ENCODE data around the gene TRMT1. TPM values are rescaled to one million over a fixed set of nuclear protein-coding genes. Genes with fewer than 3 reads are reported as not detected.

The TRMT1 gene
- total and polyA plus RNA-seq, 2 of the 8 experiments (the other 6 are each of a cell fraction or from before 2014, with no cell fraction given) = 77.4 to 99.3 TPM

DNA sequence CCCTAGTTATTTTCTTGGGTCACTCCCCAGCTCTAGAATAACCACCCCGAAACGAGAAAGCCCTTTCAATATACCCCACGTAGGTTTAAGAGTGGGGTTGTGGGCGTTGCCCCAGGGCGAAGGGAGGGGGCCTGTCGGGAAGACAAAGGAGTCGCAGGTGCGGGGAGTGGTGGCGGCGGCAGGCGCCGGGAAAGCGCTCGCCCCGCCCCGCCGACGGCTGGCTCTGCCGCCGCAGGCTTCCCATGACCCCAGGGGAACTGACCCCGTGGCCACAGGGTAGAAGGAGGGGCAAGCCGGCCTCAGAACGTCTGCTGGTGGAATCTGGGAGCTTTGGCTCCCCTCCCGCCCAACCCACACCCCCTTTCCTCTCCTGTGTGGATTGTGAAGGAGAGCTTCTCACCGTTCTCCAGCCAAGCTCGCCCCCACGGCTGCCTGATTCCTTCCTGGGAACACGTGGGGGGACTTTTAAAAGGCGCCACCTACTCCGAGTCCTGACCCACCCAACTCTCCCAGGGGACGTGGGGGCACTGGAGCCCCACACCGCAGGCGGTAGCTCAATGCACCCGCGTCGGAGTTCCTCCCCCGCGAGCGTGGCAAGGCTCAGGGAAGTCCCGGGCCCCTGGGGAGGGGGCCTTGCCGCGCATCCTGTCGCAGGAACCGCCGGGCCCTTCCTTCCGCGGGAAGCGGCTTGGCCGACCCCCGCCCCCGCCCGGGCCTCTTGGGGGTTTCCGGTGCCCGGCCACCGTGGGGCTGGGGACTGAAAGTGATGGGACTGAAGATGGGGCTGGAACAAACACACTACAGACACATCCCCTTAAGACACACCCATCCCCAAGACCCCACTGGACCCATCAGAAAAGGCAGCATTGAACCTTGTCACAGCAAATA is 39.2 kb upstream of the TRMT1 start (continued):
- TF ChIP-seq, protein P1, sequence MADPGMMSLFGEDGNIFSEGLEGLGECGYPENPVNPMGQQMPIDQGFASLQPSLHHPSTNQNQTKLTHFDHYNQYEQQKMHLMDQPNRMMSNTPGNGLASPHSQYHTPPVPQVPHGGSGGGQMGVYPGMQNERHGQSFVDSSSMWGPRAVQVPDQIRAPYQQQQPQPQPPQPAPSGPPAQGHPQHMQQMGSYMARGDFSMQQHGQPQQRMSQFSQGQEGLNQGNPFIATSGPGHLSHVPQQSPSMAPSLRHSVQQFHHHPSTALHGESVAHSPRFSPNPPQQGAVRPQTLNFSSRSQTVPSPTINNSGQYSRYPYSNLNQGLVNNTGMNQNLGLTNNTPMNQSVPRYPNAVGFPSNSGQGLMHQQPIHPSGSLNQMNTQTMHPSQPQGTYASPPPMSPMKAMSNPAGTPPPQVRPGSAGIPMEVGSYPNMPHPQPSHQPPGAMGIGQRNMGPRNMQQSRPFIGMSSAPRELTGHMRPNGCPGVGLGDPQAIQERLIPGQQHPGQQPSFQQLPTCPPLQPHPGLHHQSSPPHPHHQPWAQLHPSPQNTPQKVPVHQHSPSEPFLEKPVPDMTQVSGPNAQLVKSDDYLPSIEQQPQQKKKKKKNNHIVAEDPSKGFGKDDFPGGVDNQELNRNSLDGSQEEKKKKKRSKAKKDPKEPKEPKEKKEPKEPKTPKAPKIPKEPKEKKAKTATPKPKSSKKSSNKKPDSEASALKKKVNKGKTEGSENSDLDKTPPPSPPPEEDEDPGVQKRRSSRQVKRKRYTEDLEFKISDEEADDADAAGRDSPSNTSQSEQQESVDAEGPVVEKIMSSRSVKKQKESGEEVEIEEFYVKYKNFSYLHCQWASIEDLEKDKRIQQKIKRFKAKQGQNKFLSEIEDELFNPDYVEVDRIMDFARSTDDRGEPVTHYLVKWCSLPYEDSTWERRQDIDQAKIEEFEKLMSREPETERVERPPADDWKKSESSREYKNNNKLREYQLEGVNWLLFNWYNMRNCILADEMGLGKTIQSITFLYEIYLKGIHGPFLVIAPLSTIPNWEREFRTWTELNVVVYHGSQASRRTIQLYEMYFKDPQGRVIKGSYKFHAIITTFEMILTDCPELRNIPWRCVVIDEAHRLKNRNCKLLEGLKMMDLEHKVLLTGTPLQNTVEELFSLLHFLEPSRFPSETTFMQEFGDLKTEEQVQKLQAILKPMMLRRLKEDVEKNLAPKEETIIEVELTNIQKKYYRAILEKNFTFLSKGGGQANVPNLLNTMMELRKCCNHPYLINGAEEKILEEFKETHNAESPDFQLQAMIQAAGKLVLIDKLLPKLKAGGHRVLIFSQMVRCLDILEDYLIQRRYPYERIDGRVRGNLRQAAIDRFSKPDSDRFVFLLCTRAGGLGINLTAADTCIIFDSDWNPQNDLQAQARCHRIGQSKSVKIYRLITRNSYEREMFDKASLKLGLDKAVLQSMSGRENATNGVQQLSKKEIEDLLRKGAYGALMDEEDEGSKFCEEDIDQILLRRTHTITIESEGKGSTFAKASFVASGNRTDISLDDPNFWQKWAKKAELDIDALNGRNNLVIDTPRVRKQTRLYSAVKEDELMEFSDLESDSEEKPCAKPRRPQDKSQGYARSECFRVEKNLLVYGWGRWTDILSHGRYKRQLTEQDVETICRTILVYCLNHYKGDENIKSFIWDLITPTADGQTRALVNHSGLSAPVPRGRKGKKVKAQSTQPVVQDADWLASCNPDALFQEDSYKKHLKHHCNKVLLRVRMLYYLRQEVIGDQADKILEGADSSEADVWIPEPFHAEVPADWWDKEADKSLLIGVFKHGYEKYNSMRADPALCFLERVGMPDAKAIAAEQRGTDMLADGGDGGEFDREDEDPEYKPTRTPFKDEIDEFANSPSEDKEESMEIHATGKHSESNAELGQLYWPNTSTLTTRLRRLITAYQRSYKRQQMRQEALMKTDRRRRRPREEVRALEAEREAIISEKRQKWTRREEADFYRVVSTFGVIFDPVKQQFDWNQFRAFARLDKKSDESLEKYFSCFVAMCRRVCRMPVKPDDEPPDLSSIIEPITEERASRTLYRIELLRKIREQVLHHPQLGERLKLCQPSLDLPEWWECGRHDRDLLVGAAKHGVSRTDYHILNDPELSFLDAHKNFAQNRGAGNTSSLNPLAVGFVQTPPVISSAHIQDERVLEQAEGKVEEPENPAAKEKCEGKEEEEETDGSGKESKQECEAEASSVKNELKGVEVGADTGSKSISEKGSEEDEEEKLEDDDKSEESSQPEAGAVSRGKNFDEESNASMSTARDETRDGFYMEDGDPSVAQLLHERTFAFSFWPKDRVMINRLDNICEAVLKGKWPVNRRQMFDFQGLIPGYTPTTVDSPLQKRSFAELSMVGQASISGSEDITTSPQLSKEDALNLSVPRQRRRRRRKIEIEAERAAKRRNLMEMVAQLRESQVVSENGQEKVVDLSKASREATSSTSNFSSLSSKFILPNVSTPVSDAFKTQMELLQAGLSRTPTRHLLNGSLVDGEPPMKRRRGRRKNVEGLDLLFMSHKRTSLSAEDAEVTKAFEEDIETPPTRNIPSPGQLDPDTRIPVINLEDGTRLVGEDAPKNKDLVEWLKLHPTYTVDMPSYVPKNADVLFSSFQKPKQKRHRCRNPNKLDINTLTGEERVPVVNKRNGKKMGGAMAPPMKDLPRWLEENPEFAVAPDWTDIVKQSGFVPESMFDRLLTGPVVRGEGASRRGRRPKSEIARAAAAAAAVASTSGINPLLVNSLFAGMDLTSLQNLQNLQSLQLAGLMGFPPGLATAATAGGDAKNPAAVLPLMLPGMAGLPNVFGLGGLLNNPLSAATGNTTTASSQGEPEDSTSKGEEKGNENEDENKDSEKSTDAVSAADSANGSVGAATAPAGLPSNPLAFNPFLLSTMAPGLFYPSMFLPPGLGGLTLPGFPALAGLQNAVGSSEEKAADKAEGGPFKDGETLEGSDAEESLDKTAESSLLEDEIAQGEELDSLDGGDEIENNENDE (IDR thresholded peaks at IDR 0.05; ENCODE audit: insufficient replicate concordance, low read length) = peak; percentile 79
- no peak for TF ChIP-seq CBX8 (IDR thresholded peaks at IDR 0.05; ENCODE audit: borderline replicate concordance, low read depth, low read length)
- 0 out of 4 replicates have a peak, but pooled peaks of 1 of the 2 experiments have one; percentile 29 for TF ChIP-seq HDAC2 (IDR thresholded peaks at IDR 0.05; ENCODE audit: borderline replicate concordance in 1 of 2, low read depth in 2 of 2, low read length in 2 of 2)
- 0 out of 4 replicates have a peak, but pooled peaks of 1 of the 2 experiments have one; percentile 70 for TF ChIP-seq SIN3A (conservative IDR thresholded peaks at IDR 0.05 in 1 of 2, IDR thresholded peaks at IDR 0.05 in 1 of 2; ENCODE audit: low read depth in 1 of 2, low read length in 2 of 2)
- TF ChIP-seq FOSL1 (IDR thresholded peaks at IDR 0.05; ENCODE audit: insufficient read depth, low read depth, low read length) = no peak
- no peak for TF ChIP-seq SIRT6 (IDR thresholded peaks at IDR 0.05; ENCODE audit: low read length)
- TF ChIP-seq KDM1A (IDR thresholded peaks at IDR 0.05; ENCODE audit: borderline replicate concordance, low read length) = no peak; the same call in 1 of the 2 replicates
- TF ChIP-seq TAF7 (optimal IDR thresholded peaks at IDR 0.05; ENCODE audit: borderline replicate concordance, low read depth, low read length) = peak; percentile 64

Measured in H1 (cell line).